Peyer's patch (tissue), 4 donors: ENCODE data around the gene RAPSN.

ENCODE experiments used
- POLR2A ChIP-seq, 2 donors: fragments of 450-650 bp; IDR thresholded peaks; one replicate each; pipeline ENCODE4 v1.5.1; 2017; ENCODE audit warnings: antibody characterized with exemption in 2 of 2, mild to moderate bottlenecking in 2 of 2, moderate library complexity in 2 of 2
- TF ChIP-seq, protein P1 (sequence below), 6 experiments: fragments of 450-650 bp in 4 of 6; fragments of 200-600 bp in 2 of 6; sonication (generic) in 1 of 6; IDR thresholded peaks; one replicate each; pipeline ENCODE4 v1.5.1; 2017 to 2019; ENCODE audit warnings: antibody characterized with exemption in 6 of 6, mild to moderate bottlenecking in 3 of 6, moderate library complexity in 1 of 6

DNA sequence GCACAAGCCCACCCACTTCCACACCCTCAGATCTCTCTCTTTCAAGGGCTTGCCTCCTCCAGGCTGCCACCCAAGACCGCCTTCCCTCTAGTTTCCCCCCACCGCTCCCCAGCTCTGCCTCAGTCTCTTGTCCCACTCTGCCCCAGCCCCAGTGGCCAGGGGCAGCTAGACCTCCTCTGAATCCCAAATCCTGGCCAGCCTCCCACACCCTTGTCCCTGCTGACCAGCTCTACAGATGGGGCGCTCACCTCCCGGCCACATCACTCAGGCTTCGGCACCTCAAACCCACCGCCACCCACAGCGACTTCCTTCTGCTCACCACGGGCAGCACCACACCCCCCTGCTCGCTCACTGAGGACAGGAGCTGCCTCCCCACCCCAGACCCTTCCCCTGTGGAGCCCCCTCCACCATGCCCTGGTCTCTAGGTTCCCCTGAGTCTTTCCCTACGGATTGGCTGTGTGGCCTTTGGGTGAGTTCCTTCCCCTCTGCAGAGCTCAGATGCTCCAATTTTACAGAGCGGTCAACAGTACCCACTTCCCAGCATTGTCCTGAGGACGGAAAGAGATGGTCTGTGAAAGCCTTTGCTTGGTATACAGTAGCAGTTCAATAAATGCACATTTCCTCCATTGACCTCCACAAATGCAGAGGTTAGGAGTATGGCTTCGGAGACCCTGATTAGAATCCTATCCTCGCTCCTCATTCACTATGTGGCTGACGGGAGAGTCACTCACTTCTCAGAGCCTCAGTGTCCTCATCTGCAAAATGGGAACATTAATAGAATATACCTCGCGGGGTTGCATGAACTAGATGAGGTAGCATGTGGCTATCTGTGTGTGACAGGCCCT, 59.1 kb downstream of the RAPSN start:
- TF ChIP-seq, protein P1, sequence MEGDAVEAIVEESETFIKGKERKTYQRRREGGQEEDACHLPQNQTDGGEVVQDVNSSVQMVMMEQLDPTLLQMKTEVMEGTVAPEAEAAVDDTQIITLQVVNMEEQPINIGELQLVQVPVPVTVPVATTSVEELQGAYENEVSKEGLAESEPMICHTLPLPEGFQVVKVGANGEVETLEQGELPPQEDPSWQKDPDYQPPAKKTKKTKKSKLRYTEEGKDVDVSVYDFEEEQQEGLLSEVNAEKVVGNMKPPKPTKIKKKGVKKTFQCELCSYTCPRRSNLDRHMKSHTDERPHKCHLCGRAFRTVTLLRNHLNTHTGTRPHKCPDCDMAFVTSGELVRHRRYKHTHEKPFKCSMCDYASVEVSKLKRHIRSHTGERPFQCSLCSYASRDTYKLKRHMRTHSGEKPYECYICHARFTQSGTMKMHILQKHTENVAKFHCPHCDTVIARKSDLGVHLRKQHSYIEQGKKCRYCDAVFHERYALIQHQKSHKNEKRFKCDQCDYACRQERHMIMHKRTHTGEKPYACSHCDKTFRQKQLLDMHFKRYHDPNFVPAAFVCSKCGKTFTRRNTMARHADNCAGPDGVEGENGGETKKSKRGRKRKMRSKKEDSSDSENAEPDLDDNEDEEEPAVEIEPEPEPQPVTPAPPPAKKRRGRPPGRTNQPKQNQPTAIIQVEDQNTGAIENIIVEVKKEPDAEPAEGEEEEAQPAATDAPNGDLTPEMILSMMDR (IDR thresholded peaks at IDR 0.05), result no peak
- TF ChIP-seq POLR2A (IDR thresholded peaks at IDR 0.05), result no peak
